ENCODE data around the gene GRM8.

The GRM8 gene

DNA sequence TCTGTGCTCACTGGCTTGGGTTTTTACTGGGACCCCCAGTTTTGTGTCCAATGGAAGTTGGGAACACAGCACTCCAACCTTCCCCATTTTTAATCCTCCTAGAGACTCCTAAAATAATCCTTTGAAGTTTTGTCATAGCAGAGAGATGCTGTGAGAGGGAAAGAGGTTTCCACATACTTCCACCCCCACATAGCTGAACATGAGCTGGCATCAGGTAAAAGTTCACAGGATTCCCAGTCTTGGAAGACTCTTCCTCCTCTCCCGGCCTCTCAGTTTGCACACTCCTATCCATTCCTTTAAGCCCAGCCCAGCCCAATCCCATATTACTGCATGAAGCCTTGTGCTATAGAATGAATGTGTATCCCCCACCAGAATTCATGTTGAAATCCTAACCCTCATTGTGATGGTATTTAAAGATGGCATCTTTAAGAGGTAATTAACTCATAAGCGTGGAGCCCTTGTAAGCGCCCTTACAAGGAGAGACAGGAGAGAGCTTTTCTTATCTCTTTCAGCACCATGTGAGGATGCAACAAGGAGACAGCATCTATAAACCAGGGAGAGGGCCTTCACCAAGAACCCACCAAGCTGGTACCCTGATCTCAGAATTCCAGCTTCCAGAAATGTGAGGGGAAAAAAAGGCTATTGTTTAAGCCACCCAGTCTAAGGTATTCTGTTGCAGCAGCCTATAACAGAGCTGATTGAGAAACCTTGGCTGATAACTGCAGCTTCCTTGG lies 22.4 kb downstream of the GRM8 start:
- FAIRE-seq: no peak

DNA sequence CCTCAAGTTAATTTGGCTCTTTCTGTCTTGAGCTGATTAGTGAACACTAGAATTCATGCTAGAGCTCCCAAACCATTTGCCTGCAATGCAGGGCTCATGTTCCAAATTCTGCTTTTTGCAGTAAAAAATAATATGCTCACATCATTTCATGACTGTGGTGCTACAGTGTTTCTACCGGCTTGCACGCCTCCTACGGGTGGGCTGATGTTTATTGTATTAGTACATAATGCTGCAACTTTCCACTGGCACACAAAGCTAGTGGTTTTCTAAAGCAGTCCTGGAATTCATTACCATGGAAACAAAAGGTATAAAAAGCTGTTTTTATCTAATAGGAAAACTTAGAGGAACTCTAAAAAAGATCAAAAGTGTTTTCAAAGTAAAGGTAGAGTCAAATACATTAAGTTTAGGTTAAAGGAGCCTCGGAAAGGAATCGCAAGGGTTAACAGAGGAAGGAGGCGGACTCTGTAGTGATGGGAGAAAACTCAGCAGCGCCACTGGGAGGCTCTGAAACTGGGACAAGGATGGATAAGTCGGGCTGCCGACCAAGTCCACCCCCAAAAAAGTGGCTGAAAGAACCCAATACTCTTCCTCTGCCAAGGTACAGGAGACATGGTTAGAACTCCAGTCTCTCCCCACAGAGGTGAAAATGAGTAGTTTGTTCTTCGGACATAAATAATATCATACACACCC lies 25.9 kb downstream of the GRM8 start:
- FAIRE-seq: no peak

DNA sequence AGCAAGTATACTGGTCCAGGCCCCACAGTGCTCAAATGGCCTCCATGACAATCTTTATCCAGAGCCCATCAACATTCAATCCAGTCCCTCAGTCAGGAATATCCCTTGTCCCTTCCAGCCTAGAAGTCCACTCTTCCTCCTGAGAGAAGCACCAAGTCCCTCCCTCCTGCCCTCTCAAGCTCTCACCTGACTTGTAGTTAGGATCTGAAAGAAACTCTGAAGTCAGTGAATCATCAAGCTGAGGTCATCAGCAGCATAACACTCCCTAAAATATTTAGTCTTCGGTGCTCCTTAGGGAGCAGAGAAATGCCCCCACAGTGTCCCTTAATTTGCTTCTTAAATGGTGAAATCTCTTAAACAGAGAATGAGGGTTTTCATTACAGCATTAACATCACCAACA lies 31.0 kb downstream of the GRM8 start:
- FAIRE-seq: no peak

DNA sequence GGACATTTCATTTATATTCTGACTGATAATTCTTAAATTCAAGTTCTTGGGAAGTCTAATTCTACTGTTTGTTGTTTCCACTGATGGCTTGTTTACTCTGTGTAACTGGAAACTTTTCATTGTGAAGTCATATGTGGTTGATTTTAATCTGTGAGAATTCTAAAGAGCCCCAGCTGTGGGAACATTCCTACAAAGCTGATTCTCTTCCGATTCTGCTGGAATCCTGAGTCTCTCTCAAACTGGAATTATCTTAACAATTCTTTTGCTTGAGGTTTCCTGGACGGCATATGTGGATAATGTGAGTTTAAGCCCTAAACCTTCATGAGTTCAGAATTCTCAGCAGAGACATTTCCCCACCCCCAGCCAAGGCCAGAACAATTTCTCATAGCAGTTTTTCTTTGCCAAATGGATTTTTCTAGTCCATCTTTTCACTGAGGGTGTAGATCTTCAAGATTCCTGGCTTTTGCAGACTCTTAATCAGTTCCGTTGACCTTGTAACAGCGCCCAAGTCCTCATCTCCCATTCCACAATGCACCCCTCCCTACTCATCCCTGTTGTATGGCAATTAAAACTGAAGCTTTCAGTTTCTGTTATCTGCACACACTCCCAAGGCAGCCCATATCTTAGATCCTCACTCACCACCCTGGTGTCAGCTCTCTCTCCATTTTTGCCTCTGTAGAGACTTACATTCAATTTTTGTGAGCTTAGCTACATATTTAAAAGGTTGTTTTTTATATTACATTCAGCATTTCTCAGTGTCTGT lies 37.6 kb downstream of the GRM8 start:
- no peak for FAIRE-seq

DNA sequence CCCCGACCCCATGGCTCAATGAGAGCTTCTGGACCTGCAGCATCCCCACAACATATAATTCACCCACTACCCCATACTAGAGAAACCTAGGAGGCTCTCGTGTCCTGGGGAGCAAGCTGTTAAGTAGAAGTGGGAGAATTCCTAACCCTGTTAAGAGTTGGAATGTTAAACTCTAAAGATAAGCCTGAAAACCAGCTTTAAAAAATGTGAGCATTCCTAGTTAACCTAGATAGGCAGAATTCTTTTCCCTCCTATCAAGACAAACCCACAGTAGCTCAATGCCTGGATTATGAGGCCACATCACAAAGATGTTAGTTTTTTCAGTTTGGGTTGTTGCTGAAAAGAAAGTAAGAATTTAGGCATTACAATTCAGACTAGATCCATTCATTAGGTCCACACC lies 42.9 kb downstream of the GRM8 start:
- no peak for FAIRE-seq

DNA sequence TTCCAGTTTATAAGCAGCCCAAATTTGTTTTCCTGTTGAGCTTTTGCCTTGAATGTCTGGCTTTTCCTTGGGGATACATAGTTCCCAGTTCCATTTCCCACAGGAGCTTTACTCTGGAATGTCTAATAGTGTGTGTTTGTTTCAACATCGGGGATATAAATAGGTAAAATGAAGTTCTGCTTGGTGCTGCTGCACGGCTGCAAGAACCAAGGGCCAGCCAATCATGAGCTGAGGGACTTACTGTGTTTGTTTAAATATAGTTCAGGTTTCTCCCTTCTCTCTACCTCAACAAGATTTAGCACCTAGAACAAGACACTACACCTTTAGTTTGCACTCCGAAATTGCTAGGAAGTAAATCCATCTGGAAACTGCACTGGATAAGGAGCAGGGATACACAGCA lies 43.9 kb downstream of the GRM8 start:
- FAIRE-seq: no peak

DNA sequence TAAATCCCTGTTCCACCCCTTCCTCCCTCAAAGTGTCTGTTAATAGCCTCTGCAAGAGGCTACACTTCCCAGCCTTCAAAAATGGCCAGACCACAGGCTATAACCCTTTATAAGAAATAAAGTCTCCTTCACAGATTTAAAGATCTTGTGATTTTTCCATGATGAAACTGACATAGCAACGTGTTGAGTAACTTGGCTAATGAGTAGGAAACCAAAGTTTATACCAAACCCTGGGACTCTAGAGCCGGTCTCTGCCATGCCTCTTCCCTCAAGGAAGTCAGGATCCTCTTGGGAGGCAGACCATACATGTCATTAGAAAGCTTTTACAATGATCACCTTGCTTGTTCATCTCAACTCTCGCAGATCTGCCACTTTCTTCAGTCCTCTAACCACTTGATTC lies 44.4 kb downstream of the GRM8 start:
- FAIRE-seq: no peak

DNA sequence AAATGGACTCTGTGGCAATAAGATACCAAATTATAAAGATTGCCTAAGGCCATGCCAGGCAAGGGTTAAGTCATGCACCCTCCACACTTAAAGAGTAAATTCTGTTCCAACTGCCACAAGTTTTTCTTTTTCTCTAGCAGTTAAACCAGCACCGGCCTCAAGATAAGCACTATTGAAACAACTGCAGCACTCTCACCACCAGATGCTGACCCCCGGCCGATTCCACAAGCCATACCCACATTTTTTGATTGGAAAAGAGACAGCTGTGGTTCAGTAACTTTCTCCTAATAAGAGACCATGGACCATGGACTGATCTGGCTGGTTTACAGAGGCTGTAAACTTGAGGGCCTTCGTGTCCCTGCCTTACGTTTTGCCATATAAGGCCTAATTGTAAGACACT lies 44.9 kb downstream of the GRM8 start:
- no peak for FAIRE-seq

DNA sequence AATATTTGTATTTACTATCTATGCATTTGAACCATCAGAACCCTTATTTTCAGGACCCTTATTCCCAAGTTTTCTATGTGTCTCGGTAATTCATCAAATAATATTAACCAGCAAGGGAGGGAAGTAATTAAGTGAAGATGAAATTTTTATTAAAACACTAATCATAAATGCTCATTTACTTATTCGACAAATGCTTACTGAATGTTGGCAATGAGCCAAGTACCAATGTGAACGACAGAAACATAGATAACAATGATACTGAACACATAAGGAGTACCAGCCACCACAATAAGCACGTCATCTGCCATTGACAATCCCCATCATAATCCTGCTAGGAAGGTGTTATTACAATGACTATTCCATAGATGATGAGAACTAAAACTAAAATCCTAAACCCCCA lies 45.5 kb downstream of the GRM8 start:
- no peak for FAIRE-seq

DNA sequence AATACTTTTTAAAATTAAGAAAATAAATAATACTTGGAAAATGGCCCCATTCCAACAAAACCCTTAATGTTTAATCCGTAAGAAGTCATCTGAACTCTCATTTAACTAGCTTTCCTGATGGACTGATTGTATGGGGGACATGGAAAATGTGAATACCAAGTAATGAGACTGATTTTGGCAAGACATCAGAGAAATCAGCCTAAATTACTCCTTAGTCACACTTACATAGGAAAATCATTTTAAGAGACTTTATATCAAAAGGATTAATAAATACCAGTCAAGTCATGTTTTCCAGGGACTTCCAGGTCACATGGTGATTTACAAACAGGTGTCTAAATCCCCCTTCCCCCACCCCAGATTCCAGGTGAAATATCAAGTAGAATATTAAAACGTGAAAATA lies 58.2 kb downstream of the GRM8 start:
- no peak for FAIRE-seq

DNA sequence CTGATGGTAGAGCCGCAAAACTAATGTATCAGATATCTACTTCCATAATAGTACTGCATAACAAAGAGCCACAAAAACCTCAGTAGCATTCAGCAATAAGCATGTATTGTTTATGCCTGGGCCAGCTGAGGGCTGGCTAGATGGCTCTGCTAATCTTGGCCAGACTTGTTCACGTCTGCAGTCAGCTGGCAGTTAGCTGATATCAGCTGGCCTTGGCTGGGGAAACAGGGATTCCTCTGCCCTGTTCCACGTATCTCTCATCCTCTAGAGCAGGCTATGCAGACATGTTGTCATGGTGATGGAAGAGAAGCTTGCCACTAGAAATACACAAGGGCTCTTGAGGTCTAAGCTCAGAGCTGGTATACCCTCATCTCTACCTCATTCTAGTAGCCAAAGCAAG lies 62.9 kb downstream of the GRM8 start:
- no peak for FAIRE-seq

DNA sequence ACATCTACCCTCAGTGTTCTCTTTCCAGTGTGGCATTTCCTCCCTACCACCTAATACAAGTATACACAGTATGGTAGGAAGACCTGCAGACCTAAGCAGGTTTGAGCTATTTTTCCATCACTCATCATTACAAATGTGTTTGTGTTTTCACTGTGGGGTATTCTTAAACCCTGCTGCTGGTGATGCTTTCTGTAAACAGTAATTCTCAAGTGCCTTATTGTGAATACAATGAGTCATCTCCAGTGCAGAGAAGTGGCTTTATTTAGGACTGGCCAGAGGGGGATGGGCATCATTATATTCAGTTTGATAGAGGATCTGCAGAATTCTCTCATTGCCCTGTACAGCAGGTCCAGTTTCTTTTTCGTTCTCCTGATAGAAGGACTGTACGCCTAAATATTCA lies 63.7 kb downstream of the GRM8 start:
- no peak for FAIRE-seq

DNA sequence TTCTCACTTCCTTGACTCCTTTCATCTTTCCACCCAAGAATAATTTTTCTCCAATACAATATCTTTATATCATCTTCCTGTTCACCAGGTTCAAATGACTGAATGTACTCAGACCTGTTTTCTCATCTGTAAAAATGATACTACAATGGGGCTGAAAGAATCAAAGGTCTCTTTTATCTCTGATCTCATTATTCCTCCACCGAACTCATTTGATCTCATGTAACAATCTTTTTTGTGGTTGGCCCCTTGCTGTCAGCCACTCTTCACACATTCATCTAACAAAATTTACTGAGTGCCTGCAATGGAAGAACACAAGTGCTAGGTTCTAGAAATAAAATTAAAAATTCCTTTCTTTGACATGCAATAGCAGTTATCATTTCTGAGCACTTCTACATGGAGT lies 65.0 kb downstream of the GRM8 start:
- no peak for FAIRE-seq

DNA sequence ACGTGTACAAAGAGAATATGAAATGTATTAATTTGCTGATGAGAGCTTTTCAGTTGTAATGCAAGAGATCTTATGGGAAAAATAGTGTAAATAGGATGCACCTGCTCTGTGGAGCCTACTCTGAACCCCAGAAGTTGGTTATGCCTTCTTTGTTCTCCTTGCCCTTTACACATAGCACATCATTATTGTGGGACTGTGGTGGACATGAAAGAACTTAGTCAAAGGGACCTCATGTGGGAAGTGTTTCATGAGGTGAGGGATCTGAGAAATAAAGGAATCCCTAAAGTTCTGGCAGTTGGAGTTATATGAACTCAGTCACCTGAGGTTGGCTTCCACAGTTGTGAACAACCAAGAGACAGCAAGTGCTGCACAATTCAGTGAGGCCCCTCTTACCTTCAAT lies 66.1 kb downstream of the GRM8 start:
- FAIRE-seq: no peak

DNA sequence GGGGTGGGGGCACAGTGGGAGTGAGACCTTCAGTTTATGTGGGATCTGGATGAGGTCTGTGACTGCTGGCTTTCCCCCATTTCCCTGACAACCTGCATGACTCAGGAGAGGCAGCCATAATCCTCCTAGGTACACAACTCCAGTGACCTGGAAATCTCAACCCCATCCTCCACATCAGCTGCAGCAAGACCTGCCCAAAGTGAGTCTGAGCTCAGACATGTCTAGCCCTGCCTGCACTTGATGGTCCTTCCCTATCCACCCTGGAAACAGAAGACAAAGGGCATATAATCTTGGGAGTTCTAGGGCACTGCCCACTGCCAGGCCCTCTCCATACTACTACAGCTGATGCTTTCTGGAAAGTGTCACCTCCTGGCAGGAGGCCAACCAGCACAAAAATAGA lies 75.6 kb downstream of the GRM8 start:
- no peak for FAIRE-seq

DNA sequence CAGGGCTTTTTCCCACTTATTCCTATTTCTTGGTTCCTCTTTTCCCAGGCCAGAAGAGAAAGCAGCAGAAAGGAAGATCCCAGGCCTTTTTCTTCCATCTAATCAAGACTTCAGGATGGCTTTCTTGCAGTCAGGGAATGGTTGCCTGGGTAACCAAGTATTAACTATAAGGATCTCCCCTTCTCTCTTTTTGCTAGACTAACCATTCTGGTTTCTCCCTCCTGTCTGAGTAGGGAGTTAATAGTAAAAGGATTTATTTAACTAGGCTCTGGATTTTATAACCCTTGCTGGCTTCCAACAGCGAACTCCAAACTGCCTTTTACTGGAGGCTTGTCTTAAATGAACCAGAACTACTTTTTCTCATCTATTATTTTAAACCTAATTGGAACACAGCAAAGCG lies 90.4 kb downstream of the GRM8 start:
- no peak for FAIRE-seq

DNA sequence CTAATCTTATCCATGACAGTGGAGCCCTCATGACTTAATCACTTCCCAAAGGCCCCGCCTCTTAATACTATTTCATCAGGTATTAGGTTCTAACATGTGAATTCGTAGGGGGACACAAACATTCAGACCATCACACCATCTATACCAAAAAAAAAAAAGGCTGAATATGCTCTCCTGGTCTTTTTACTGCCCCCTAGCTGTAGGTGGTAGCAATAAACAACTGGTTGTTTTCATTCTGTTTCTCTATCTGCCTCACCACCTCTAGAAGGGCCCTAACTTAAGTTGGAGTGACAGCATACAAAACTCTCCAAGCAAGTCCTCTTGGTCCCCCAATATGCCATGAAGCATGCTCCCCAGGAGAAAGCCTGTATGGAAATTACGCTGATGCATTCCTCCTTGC lies 94.1 kb downstream of the GRM8 start:
- no peak for FAIRE-seq

DNA sequence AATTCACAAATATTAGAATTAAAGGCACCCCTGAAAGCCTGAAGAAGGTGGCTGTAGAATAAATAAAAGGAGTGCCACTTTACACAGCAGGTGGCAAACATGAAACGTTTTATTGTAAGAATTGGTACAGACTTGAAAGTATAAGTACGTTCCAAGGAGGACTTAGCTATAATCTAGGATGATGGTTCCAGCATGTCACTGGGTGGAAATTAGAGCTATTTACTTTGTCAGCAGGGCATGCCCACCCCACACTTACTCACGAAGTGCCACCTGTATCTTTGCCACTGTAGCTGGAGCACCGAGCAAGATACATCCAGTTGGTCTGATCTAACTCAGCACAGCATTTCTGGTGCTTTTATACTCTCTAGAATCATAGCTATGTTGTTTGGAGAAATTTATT lies 97.8 kb downstream of the GRM8 start:
- no peak for FAIRE-seq

DNA sequence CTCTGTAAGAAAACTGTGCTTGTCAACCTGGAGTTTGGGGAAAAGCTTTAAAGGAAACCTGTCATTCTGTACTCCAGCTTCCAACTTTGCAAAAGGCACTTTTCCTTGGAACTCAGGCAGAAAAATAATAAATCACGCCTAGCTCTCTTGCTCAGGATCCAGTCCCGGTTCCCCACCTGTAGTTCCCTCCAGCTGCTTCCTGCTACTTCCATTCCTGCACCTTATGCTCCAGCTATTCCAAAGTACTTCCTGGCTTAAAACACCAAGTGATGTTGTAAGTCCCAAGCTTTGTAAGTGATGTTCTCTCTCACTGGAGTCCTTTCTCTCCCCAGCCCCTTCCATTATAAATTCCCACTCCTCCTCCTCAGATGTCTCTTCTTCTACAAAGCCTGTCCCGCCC lies 98.6 kb downstream of the GRM8 start:
- FAIRE-seq: no peak

DNA sequence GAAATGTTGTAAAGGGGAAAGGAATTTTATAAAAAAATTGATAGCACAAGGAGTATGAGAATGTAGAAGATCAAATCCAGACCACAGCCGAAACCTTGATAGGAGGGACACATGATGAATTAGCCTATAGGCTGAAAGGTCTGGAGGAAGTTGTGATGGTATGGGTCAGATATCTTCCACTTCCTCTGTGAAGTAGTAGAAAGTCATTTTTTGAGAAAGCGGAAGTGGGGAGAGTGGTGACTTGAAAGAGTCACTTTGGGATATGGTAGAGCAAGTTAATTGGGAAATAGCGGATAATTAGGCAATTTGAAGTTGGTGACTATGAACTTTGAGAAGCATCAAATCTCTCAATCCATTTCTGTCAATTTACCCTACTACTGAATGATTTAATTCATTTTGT lies 99.4 kb downstream of the GRM8 start:
- FAIRE-seq: no peak

DNA sequence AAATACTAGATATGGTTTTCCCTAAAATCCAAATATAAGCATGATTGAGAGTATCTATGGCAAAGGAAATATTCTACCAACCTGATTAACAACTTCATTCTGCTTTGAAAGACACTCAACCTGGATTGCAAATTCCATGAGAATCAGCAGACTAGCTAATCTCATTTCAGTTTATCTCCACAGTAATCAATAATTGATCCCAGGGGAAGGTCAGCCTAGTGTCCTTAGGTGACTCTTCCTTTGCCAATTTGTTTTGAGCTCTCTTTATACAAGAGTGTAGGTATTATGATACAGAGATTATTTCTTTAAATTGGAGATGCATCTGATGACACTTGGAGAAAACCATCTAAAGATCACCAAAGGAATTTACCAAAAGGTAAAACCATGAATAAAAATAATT lies 100.3 kb downstream of the GRM8 start:
- FAIRE-seq: no peak

DNA sequence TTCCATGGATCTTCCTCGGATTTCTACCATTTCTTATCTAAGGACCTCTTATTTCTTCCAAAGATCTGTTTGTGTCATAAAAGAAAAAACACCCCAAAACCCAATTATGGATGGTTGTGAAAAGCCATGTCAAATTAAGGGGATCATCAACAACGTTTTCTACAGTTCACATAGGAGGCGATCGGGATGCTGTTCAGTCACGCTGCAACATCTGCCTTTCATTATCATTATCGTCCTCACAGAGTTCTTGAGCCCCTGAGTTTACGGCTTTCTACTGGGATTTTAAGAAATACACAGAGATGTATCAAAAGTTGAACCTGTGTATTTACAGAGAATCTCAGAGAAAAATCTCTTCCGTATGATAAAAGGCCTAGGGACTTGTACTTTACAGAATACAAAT lies 101.4 kb downstream of the GRM8 start:
- no peak for FAIRE-seq

DNA sequence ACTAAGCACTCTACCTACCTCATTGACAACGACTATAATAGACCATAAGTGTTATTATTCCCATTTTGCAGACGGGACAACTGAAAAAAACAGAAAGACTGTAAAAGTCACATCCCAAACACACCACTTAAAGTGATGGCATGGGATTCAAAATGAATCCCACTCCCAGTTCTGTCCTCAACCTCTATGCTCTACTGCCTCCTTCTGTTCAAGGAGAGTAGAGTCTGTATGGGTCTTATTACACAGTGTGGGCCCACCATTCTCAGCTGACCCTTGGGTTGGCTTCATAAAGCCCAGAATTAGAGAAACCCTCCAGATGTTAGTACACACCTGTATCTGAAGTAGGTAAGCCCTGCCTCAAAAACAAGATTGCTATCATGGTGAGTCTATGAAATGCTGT lies 102.2 kb downstream of the GRM8 start:
- no peak for FAIRE-seq
